ENCODE measurements around the gene RAP1GAP. TPM values are rescaled to one million over a fixed set of nuclear protein-coding genes. Genes with fewer than 3 reads are reported as not detected.

RAP1GAP gene
- total RNA-seq, 1 experiment from 2014 or later: 13.4 TPM

DNA sequence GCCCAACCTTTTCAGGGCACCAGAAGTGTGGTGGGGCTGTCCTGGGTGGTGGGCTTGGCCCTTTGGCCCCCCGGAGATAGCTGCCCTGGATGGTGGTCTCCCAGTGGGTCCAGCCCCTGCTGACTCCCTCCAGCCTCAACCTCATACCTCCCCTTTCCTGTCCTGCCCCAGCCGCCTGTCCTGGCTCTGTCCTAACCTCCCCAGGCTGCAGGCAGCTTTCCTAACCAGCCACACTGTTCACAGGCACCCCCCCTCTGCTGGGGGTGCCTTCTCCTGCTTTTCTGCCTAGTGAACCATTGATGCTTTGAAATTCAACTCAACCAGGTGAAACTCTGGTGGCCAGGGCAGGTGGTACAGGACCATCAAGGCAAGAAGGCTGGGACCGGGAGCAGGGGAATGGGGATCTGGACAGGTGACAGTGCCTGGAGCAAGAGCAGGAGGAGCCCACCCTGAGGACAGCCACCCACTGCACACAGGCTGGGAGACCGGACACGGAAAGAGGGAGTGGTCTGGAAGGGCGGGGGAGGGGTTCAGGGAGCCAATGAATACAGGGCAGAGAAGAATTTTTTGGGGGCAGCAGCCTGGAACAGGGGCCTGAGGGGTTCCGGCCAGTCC, 35.9 kb downstream of the RAP1GAP start:
- no peaks in the 10 kb centered on the region for H3K36me3 ChIP-seq (ENCODE audit: control insufficient read depth in 1 of 2, insufficient read depth in 2 of 2, low read length in 2 of 2)
- H3K9ac ChIP-seq (ENCODE audit: low read length): no peak overlapping the region
- H3K4me1 ChIP-seq (ENCODE audit: control insufficient read depth in 1 of 2, insufficient read depth in 2 of 2, low read length in 2 of 2): peaks cover 13 to 20% of the 10 kb centered on the region in 2 experiments
- no peak overlapping the region for H3K4me3 ChIP-seq (replicated peaks in 1 of 2; ENCODE audit: low read depth in 1 of 2, low read length in 2 of 2)
- no peak overlapping the region; the same call in 1 of the 2 replicates for H3K27ac ChIP-seq (ENCODE audit: low read depth, low read length)
- ATAC-seq (peak; percentile 15; the same call in 1 of the 2 replicates), DNase-seq (ENCODE audit: low read depth, low spot score) (no peak)
- CTCF ChIA-PET: no interaction called here
- no peak overlapping the region for H2AFZ ChIP-seq (ENCODE audit: low read depth, low read length, poor library complexity, severe bottlenecking)
- no peaks in the 10 kb centered on the region for H3K27me3 ChIP-seq (ENCODE audit: insufficient read depth, low read length)
- intact Hi-C loops (cut with micrococcal nuclease): no loop called here
- no peaks in the 10 kb centered on the region for H3K79me2 ChIP-seq (ENCODE audit: insufficient read depth, low read length)
- RAD21 ChIA-PET (ENCODE audit: low non-redundant PET in 1 of 2, low total read pairs in 2 of 2, uncharacterized antibody in 2 of 2, unreplicated experiment in 2 of 2): no interaction called here
- TF ChIP-seq FOSL1 (IDR thresholded peaks at IDR 0.05; ENCODE audit: low read depth) (no peak), SIN3A (IDR thresholded peaks at IDR 0.05; ENCODE audit: low read depth) (no peak), YY1 (IDR thresholded peaks at IDR 0.05; ENCODE audit: extremely low read depth, insufficient replicate concordance, low read depth, low read length) (no peak)
- TF ChIP-seq, protein P1, sequence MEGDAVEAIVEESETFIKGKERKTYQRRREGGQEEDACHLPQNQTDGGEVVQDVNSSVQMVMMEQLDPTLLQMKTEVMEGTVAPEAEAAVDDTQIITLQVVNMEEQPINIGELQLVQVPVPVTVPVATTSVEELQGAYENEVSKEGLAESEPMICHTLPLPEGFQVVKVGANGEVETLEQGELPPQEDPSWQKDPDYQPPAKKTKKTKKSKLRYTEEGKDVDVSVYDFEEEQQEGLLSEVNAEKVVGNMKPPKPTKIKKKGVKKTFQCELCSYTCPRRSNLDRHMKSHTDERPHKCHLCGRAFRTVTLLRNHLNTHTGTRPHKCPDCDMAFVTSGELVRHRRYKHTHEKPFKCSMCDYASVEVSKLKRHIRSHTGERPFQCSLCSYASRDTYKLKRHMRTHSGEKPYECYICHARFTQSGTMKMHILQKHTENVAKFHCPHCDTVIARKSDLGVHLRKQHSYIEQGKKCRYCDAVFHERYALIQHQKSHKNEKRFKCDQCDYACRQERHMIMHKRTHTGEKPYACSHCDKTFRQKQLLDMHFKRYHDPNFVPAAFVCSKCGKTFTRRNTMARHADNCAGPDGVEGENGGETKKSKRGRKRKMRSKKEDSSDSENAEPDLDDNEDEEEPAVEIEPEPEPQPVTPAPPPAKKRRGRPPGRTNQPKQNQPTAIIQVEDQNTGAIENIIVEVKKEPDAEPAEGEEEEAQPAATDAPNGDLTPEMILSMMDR (IDR thresholded peaks at IDR 0.05 in 2 of 3, conservative IDR thresholded peaks at IDR 0.05 in 1 of 3; ENCODE audit: borderline replicate concordance in 1 of 3, insufficient read depth in 1 of 3, low read depth in 2 of 3, low read length in 2 of 3): no peak
- no peaks in the 10 kb centered on the region for H3K9me2 ChIP-seq (ENCODE audit: insufficient read depth)
- POLR2A ChIA-PET: no interaction called here
- no TSS peak for BruUV-seq (replicated peaks)
- H3K9me3 ChIP-seq (ENCODE audit: control insufficient read depth in 1 of 2, insufficient read depth in 1 of 2, low read depth in 1 of 2, low read length in 2 of 2): no peaks in the 10 kb centered on the region
- no peaks in the 10 kb centered on the region for H4K20me1 ChIP-seq (ENCODE audit: insufficient read depth)
- no peak overlapping the region for H3K4me2 ChIP-seq (ENCODE audit: low read length)

Data from HCT116 (cell line).